Stimulated activated CD4-positive, alpha-beta T cell treated with anti-CD3 and anti-CD28 coated beads, Interleukin-4, amount 100 ng/mL, for 4 hours (primary cell): ENCODE measurements around the gene CADM1.

ENCODE experiments used
- DNase-seq, 2 experiments: peaks; one replicate each; pipeline ENCODE4 v3.0.0-alpha.2; 2020

CADM1 gene

GRCh38 chr11:115168686-115169085 is 335.5 kb downstream of the CADM1 start:
- DNase-seq, result no peak

GRCh38 chr11:115168229-115168671 is 336.0 kb downstream of the CADM1 start:
- DNase-seq, result no peak

- DNase-seq, result no peak
Observed at GRCh38 chr11:115167456-115167855, 336.8 kb downstream of the CADM1 start.

GRCh38 chr11:115166820-115167219 is 337.4 kb downstream of the CADM1 start:
- DNase-seq, result no peak

- DNase-seq, result no peak
Observed at GRCh38 chr11:115164774-115165173, 339.4 kb downstream of the CADM1 start.

- no peak for DNase-seq
Observed at GRCh38 chr11:115162919-115163318, 341.3 kb downstream of the CADM1 start.

GRCh38 chr11:115161876-115162275 is 342.3 kb downstream of the CADM1 start:
- DNase-seq, result no peak

GRCh38 chr11:115159207-115159606 is 345.0 kb downstream of the CADM1 start:
- no peak for DNase-seq

- no peak for DNase-seq
Observed at GRCh38 chr11:115158053-115158452, 346.2 kb downstream of the CADM1 start.

- no peak for DNase-seq
Observed at GRCh38 chr11:115157247-115157646, 347.0 kb downstream of the CADM1 start.

- no peak for DNase-seq
Observed at GRCh38 chr11:115155978-115156377, 348.2 kb downstream of the CADM1 start.

GRCh38 chr11:115155320-115155719 is 348.9 kb downstream of the CADM1 start:
- no peak for DNase-seq

- DNase-seq, result no peak
Observed at GRCh38 chr11:115154355-115154736, 349.9 kb downstream of the CADM1 start.

- no peak for DNase-seq
Observed at GRCh38 chr11:115153731-115154354, 350.4 kb downstream of the CADM1 start.

GRCh38 chr11:115153135-115153534 is 351.1 kb downstream of the CADM1 start:
- DNase-seq, result no peak

GRCh38 chr11:115151010-115151409 is 353.2 kb downstream of the CADM1 start:
- DNase-seq, result no peak

- no peak for DNase-seq
Observed at GRCh38 chr11:115148691-115149090, 355.5 kb downstream of the CADM1 start.

GRCh38 chr11:115148101-115148500 is 356.1 kb downstream of the CADM1 start:
- DNase-seq, result no peak

GRCh38 chr11:115147243-115147807 is 356.9 kb downstream of the CADM1 start:
- DNase-seq, result no peak

- DNase-seq, result no peak
Observed at GRCh38 chr11:115146425-115146824, 357.8 kb downstream of the CADM1 start.

- no peak for DNase-seq
Observed at GRCh38 chr11:115145324-115145723, 358.9 kb downstream of the CADM1 start.

- DNase-seq, result no peak
Observed at GRCh38 chr11:115144914-115145313, 359.3 kb downstream of the CADM1 start.

- DNase-seq, result no peak
Observed at GRCh38 chr11:115144014-115144413, 360.2 kb downstream of the CADM1 start.

GRCh38 chr11:115141231-115142114 is 362.7 kb downstream of the CADM1 start:
- DNase-seq, result no peak
